GM19240 (cell line): Measurements from ENCODE around the gene ABAT.
"Not testable (repeated sequence)": the region's sequence is repeated elsewhere in the genome, so short reads cannot be mapped to it uniquely, and the experiment has no call there.

Source experiments
- DNase-seq: peaks from one replicate; pipeline ENCODE4 v3.0.0; 2011; ENCODE audit warnings: low spot score; ENCODE audit not compliant: insufficient read length

The ABAT gene

GRCh38 chr16:8682551-8683259 is 8.3 kb downstream of the ABAT start:
- DNase-seq, result no peak

GRCh38 chr16:8683640-8684039 is 9.2 kb downstream of the ABAT start:
- no peak for DNase-seq

DNA sequence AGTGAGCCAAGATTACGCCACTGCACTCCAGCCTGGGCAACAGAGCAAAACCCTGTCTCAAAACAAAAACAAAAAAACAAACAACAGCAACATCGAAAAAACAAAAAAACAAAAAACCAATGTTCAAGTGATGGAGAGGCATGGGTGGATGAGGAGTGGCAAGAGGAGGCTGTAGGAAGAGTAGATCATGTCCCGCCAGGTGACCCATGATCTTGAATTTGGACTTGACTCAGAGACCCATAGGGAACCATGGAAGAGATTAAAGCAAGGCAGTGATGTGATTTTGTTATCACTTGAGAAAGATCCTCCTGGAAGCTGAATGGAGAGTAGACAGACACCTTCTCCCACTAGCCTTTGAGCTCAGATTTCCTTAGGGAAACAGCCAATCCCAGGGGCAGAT is 11.2 kb downstream of the ABAT start:
- DNase-seq, result no peak

DNA sequence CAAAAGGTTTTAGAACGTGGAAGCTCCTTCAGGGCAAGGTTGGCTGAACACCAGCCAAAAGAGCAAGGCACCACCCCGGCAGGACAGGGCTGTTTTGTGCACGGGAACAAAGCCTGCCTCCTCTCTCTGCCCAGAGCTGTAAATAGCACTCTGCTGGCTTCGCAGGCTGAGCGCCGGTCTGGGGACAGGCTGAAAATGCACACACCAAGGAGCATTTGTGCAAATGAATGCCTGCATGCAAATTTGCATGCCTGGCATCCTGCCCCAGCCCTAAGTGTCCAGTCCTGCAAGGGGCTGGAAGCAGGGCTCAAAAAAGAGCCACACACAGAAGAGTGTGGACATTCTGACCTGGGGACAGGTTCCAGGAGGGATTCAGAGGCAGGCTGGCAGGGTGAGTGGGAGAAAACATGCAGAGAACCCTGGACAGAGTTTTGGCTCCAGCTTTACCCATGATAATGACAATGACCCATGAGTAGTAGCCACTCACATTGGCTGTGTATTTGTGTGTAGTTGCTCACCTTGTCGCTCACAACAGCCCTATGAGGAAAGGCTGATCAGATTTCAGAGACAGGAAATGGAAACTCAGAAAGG is 11.7 kb downstream of the ABAT start:
- no peak for DNase-seq

GRCh38 chr16:8686879-8687278 is 12.5 kb downstream of the ABAT start:
- no peak for DNase-seq

DNA sequence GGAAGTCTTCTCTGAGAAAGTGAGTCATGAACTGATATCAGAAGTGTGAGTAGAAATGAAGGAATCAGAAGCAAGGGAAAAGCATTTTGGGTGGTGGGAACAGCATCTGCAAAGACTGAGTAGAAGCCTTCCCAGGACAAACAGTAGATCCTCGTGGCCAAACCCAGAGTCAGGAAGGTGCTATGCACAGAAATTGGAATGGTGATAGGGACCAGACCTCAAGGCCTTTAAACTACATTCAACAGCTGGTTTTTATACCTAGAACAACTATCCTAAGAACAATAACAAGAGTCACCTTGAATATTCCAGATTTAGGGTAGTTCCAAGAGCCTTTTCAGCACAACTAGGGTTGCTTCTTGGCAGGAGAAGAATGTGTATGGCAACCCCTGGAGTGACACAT is 15.3 kb downstream of the ABAT start:
- no peak for DNase-seq

GRCh38 chr16:8691728-8692127 is 17.3 kb downstream of the ABAT start:
- no peak for DNase-seq

DNA sequence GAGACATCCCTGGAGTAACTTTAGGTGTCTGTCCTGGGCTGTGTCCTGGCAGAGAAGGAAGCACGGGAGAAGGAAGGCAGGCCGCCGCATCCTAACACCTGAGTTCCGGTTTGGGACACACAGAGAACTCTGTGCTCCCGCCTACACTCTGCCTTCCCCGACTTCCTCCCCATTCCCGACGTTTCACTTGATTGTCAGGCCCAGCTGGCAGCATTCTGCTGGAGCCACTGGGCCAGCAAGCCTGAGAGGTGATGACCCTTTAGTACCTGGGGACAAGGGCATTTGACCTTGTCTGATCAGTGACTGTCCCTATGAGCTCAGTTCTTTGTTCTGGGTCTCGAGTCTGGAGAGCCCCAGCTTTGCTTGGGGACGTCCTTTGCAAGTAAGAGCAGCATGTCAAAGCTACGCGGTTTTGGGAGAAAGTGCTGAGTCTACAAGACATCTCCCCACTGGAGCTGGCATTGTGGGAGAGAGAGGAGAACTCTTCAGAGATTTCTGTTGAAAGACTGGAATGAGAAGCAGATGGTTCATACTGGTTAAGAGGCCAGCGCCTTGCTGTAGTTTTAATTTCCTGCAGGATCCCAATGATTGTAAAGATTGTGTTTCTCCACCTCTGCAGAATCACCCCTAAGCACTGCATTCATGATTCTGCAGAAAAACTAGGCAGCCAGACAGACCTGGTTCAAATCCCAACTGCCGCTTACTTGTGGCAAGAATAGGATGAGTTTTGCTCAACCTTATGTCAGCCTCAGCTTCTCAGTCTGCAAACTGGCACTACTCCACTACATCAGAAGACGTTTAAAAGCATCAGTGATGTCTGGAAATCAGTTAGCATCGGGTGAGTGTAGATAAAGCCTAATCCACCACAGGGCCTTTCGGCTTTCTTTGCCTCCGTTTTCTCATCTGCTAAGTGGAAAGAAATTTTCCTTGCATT is 20.6 kb downstream of the ABAT start:
- no peak for DNase-seq

- DNase-seq, result no peak
Observed at GRCh38 chr16:8696880-8697279, 22.5 kb downstream of the ABAT start.

DNA sequence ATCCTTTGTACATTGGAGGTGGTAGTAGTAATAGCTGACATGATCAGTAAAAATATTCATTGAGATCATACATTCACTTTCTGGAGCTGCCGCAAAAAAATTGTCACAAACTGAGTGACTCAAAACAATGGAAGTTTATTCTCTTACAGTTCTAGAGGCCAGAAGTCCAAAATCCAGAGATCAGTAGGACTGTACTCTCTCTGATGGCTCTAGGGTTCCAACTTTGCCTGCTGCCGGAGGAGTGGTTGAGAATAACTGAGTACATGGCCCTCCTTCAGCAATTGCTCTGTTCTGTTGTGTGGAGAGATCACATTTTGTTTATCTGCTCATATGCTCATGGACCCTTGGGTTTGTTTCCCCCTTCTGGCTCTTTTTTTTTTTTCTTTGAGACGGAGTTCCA is 23.5 kb downstream of the ABAT start:
- DNase-seq, result no peak

GRCh38 chr16:8703693-8704092 is 29.3 kb downstream of the ABAT start:
- no peak for DNase-seq

DNA sequence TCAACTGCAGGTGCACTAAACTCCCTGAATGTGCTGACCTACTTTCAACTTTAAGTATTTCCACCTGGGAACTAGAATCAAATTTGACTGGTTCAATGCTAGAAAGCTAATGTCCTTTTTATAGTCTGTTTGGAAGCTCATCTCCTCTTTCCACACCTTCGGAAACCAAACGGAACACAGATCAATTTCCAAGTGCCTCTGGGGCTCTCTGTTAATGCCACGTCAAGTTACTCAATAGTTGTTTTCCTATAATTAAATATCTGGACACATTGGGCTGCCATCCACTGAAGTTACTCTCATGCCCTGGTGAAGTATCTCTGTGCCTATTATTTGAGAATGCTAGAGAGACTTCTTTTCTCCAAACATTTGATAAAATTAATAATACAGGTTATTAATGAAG is 29.7 kb downstream of the ABAT start:
- DNase-seq, result no peak

GRCh38 chr16:8705100-8705822 is 30.8 kb downstream of the ABAT start:
- not testable (repeated sequence) for DNase-seq

DNA sequence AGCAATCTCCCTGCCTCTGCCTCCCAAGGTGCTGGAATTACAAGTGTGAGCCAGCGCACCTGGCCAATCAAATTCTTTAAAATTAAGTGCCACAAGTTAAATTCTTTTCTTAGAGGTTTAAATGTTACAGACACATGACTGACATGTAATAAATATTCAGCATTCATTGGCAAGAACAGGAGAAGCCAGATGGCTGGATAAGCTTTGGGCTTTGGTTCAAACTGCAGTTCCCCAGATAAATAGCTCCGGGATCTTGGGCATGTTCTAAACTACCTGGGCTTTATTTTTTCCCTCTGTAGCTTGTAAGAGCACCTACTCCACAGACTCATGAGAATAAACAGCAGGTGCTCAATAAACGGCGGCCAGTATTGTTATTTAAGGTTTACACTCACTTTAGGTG is 34.1 kb downstream of the ABAT start:
- DNase-seq, result no peak

- DNase-seq, result no peak
Observed at GRCh38 chr16:8712589-8713361, 38.4 kb downstream of the ABAT start.

DNA sequence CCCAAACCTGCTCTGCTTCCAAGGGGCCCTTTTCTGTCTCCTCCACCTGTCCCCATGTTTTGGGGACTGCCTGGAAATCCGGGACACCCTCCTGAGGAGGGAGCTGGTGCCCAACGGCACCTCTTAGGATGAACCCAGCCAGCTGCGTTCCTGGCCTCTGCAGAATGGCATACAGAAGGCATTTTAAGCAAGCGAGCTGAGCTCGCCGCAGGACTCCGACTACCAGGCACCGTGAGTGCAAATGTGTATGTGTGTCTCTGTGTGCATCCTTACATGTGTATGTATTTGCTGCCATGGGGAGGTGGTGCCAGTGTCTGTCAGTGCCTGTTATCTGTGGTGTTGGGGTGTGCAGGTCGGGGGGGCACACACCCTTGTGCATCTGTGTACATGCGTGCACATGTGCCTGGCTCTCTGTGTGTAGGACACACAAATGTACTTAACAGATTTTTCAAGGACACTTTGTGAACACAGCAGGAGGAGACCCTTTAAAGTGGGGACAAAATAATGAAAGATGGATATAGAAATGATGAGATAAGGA is 39.3 kb downstream of the ABAT start:
- DNase-seq, result no peak

DNA sequence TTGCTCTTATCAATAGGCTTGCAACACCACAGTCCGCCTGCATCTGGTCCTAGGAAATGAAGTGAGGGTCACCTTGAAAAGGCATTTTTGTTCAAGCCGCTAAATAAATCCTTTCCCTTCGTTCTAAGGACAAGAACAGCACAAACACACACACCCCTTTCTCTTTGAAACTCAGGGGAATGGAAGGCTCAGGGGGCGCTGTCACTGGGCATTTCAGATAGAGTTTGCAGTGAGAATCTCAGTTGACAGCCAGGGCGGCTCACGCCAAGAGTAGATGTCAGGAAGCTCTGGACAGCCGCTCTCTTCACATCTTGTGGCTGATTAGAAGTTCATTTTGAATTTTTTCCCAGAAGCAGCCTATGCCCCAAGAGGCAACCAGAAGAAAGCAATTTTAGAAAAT is 39.8 kb downstream of the ABAT start:
- DNase-seq, result no peak

DNA sequence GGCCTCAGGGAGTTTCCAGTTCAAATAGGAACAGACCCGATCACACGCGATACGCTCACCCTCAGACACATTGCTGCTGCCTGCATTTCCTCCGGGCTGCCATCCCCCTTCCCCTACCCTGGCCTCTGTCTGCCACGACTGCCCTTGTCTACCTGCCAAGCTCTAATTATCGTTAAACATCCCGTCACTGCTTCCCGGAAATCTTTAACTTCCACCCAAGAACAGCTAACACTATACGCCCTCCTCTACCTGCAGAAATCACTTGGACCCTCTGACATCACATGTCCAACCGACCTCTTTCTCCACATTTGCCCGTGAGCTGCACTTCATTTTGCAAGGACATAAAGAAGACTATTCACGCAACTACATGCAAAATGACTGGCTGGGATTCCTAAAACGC is 40.4 kb downstream of the ABAT start:
- no peak for DNase-seq

DNA sequence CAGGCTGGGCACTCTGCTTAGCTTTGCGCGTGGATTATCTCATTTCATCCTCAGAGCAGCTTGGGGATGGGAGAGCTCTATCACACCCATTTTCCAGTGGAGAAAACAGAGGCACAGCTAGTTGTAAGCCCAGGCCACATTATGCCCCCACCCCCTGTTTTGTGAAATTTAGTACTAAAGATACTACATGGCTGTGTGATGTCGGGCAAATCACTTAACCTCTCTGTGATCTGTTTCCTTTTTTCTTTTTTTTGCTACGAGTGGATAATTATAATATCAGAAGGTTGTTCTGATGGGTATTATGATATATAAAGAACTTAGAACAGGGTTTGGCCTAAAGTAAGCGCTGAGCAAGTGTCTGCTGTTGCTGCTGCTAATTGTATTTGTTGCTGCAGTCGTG is 41.6 kb downstream of the ABAT start:
- no peak for DNase-seq

DNA sequence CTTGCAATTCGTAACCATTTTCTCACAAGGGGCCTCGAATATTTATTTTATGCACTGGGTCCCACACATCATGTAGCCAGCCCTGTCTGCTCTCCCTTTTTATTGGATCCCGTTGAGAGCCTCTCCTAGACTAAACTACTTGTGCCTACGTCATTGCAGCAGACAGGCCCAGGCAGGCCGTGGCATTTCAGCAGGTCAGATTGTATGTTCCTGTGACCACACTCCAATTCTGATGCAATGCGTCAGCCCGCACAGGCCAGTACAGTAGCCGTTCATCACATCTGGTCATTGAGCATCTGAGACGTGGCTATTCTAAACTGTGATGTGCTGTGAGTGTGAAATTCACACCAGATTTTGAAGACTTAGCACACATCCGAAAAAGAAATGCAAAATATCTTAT is 42.2 kb downstream of the ABAT start:
- DNase-seq, result no peak

DNA sequence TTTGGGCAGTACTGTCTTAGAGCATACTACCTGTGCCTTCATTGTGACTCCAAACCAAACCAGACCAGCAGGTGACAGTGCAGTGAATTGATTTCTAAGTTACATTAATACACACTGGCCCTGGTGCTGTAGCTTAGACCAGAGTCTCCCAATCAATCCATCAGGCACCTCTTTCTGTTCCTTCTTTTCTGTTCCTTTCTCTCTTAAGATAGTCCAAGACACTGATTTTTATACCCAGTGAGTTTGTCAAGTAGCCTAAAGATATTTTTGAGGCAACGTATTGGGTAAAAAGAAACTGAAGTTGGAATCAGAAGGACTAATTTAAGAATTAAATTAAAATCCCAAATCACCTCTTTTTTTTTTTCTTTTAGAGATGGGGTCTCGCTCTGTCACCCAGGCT is 43.1 kb downstream of the ABAT start:
- DNase-seq, result no peak
